WTC11 (cell line): ENCODE measurements around the gene RIPK1. TPM values are rescaled to one million over a fixed set of nuclear protein-coding genes. Genes with fewer than 3 reads are reported as not detected.
A peak's percentile ranks its signal among the peaks of the same experiment; 100 is the strongest.

ENCODE experiments used
- ATAC-seq: fragments of 200-7000 bp; cut with Tn5 transposase; 2 replicates; pipeline ENCODE4 v1.10.0; 2021; ENCODE audit warnings: mild to moderate bottlenecking, moderate library complexity
- CTCF ChIA-PET: fragments of 300-600 bp; sonication (Branson Sonifier 250); formaldehyde crosslinking; loops from one replicate; lab custom pipeline; 2021; ENCODE audit warnings: antibody characterized with exemption; lab: Charles Lee
- POLR2A ChIA-PET: fragments of 350-600 bp; sonication (Branson Sonifier 250); formaldehyde crosslinking; loops from one replicate; lab custom pipeline; 2021; ENCODE audit warnings: antibody characterized with exemption; lab: Charles Lee
- DNase-seq: peaks from one replicate; pipeline ENCODE4 v3.0.0; 2021; ENCODE audit warnings: low spot score
- H3K27ac Mint-ChIP-seq: 2 replicates; pipeline ENCODE4 v1.8.0; 2021; ENCODE audit warnings: mixed read lengths
- H3K27me3 Mint-ChIP-seq: 2 replicates; pipeline ENCODE4 v1.8.0; 2021; ENCODE audit warnings: low read depth, mild to moderate bottlenecking, moderate library complexity, mixed read lengths
- H3K36me3 Mint-ChIP-seq: 2 replicates; pipeline ENCODE4 v1.8.0; 2021; ENCODE audit warnings: mixed read lengths
- H3K4me1 Mint-ChIP-seq: 2 replicates; pipeline ENCODE4 v1.8.0; 2022; ENCODE audit warnings: mixed read lengths
- H3K4me3 Mint-ChIP-seq: 2 replicates; pipeline ENCODE4 v1.8.0; 2021; ENCODE audit warnings: mild to moderate bottlenecking, moderate library complexity, mixed read lengths
- H3K9me3 Mint-ChIP-seq: 2 replicates; pipeline ENCODE4 v1.8.0; 2021; ENCODE audit warnings: mixed read lengths
- AFF4 ChIP-seq: sonication (generic); formaldehyde crosslinking; IDR thresholded peaks from 2 replicates; pipeline ENCODE4 v1.8.1; 2023; ENCODE audit warnings: mild to moderate bottlenecking, missing genetic modification reagents, borderline replicate concordance
- CREB1 ChIP-seq: sonication (generic); formaldehyde crosslinking; IDR thresholded peaks from 2 replicates; pipeline ENCODE4 v1.8.0; 2023; ENCODE audit warnings: mild to moderate bottlenecking, missing genetic modification reagents
- CREM ChIP-seq: sonication (generic); formaldehyde crosslinking; IDR thresholded peaks from 2 replicates; pipeline ENCODE4 v1.8.1; 2022; ENCODE audit warnings: mild to moderate bottlenecking, missing genetic modification reagents, moderate library complexity
- CTCF ChIP-seq: fragments of 200-600 bp; IDR thresholded peaks from 2 replicates; pipeline ENCODE4 v1.8.0; 2022; ENCODE audit warnings: antibody characterized with exemption
- FOXJ3 ChIP-seq: sonication (generic); formaldehyde crosslinking; IDR thresholded peaks from 2 replicates; pipeline ENCODE4 v1.9.0; 2021; ENCODE audit warnings: missing genetic modification reagents, mild to moderate bottlenecking, borderline replicate concordance
- FOXP4 ChIP-seq: sonication (generic); formaldehyde crosslinking; IDR thresholded peaks from 2 replicates; pipeline ENCODE4 v1.8.0; 2022; ENCODE audit warnings: mild to moderate bottlenecking, missing genetic modification reagents
- GTF2I ChIP-seq: fragments of 250-450 bp; sonication (Bioruptor Pico); conservative IDR thresholded peaks from 2 replicates; pipeline ENCODE4 v1.4.0; 2021; ENCODE audit warnings: mild to moderate bottlenecking
- SMAD3 ChIP-seq: sonication (generic); formaldehyde crosslinking; IDR thresholded peaks from 2 replicates; pipeline ENCODE4 v1.8.0; 2022; ENCODE audit warnings: missing genetic modification reagents, mild to moderate bottlenecking, borderline replicate concordance
- SP1 ChIP-seq: sonication (generic); formaldehyde crosslinking; conservative IDR thresholded peaks from 2 replicates; pipeline ENCODE4 v1.8.1; 2022; ENCODE audit warnings: missing genetic modification reagents
- TCF7 ChIP-seq: sonication (generic); formaldehyde crosslinking; IDR thresholded peaks from 2 replicates; pipeline ENCODE4 v1.8.0; 2022; ENCODE audit warnings: mild to moderate bottlenecking, low read depth, missing genetic modification reagents, moderate library complexity
- total RNA-seq: library from RNA; stranded (reverse); gene quantifications from 3 replicates; pipeline ENCODE4 v1.2.3, GENCODE V29; 2021

The RIPK1 gene
- total RNA-seq, 1 experiment from 2014 or later = 8.7 TPM

GRCh38 chr6:3157131-3157933, 89.0 kb downstream of the RIPK1 start, which contains the start of gene TUBB2A (continued):
- TF ChIP-seq FOXP4 (CRISPR knock-in tag) (peak; percentile 80; the same call in 1 of the 2 replicates), FOXJ3 (CRISPR knock-in tag) (no peak), CTCF (no peak), TCF7 (CRISPR knock-in tag) (no peak), GTF2I (CRISPR knock-in tag) (no peak), CREM (CRISPR knock-in tag) (peak; percentile 94), AFF4 (no peak; the same call in 1 of the 2 replicates), CREB1 (CRISPR knock-in tag) (no peak)
- TF ChIP-seq, all 79 proteins: peak for 17

GRCh38 chr6:3159805-3160781, 91.8 kb downstream of the RIPK1 start:
- no peaks in the 10 kb centered on the region for H3K9me3 Mint-ChIP-seq
- H3K27ac Mint-ChIP-seq = peak overlapping the region; percentile 69
- TF ChIP-seq SMAD3 (CRISPR knock-in tag) (no peak), CREB1 (CRISPR knock-in tag) (no peak)
- H3K4me1 Mint-ChIP-seq = peaks cover 56% of the 10 kb centered on the region
- DNase-seq = no peak
- peak overlapping the region; percentile 9 for H3K4me3 Mint-ChIP-seq
- peak; percentile 2; the same call in 1 of the 2 replicates for ATAC-seq
- H3K36me3 Mint-ChIP-seq = peaks cover 8% of the 10 kb centered on the region
- no peaks in the 10 kb centered on the region for H3K27me3 Mint-ChIP-seq
- ChIA-PET CTCF (interaction anchor here (1.0 to 1.7 kb wide), 3 partner anchors 79 to 91 kb away, joined by 3 to 5 read pairs (median 3); no protein-coding TSS in a partner anchor), POLR2A (interaction anchor here (0.6 to 3.6 kb wide), 2 partner anchors 70 to 287 kb away, joined by 3 to 24 read pairs; no protein-coding TSS in a partner anchor)

GRCh38 chr6:3162067-3162497, 93.8 kb downstream of the RIPK1 start:
- CTCF ChIA-PET = interaction anchor here (1.0 to 5.0 kb wide), 13 partner anchors 9 to 210 kb away, joined by 3 to 30 read pairs (median 5); no protein-coding TSS in a partner anchor
- H3K4me1 Mint-ChIP-seq = peaks cover 44% of the 10 kb centered on the region
- no peak for TF ChIP-seq SP1 (CRISPR knock-in tag)
- 0 out of 2 replicates have a peak, but pooled peaks have one; percentile 49 for TF ChIP-seq GTF2I (CRISPR knock-in tag)
- no peaks in the 10 kb centered on the region for H3K27me3 Mint-ChIP-seq
- H3K36me3 Mint-ChIP-seq = no peaks in the 10 kb centered on the region
- peak overlapping the region; percentile 84 for H3K4me3 Mint-ChIP-seq
- POLR2A ChIA-PET = interaction anchor here (0.8 to 1.8 kb wide), 6 partner anchors 9 to 97 kb away, joined by 3 to 6 read pairs (median 4); partner anchors contain the start of gene PSMG4
- H3K27ac Mint-ChIP-seq = peak overlapping the region; percentile 22
- DNase-seq (no peak), ATAC-seq (no peak)
- H3K9me3 Mint-ChIP-seq = no peaks in the 10 kb centered on the region
